ENCODE data around the gene SCEL.

SCEL gene

DNA sequence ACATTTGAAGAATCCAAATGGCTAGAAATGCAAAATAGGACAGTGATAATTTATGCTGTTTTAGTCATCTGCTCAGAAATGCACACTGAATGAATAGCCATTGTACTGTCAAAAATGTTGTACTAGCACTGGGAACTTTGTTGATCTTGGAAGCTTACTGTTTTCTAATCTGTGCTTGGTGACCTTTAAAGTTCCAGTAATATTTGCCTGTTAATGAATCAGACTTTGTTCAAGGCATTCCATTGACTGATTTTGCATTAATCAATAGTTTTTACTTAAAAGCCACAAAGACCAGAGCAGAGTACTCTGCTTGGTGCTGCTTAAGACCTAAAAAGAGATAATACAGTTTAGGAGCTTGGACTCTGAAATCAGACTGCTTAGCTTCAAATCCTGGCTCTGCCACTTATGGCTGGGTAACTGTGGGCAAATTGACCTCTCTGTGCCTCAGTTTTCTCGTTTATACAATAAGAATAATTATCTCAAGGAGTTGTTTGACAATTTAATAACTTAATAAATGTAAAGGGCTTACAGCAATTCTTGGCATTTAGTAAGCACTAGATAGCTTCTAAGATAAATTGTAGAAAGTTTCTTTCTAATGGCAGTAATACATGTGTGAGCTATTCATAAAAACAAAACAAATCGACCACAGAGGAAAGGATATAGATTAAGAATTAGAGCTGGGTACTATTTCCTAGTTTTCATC is 157.4 kb downstream of the SCEL start:
- Mint-ChIP-seq H3K4me3 (no peak overlapping the region), H3K4me1 (peaks cover 5% of the 10 kb centered on the region), H3K27me3 (ENCODE audit: low read depth, poor library complexity) (peaks cover 37% of the 10 kb centered on the region)

DNA sequence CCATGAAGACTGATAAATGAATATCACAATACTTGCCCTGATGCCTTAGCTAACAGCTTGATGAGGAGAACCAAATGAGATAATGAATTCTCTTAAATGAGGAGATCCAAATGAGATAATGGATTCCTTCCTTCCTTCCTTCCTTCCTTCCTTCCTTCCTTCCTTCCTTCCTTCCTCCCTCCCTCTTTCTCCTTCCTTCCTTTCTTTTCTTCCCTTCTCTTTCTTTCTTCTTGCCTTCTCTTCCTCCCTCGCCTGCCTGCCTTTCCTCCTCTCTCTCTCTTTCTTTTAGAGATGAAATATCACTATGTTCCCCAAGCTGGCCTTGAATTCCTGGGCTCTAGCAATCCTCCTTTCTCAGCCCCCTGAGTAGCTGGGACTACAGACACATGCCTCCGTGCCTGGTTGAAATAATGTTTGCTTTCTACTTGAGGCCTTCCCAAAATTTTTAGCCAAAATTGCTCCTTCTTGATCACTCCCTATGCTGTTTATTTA is 158.0 kb downstream of the SCEL start:
- peaks cover 37% of the 10 kb centered on the region for H3K27me3 Mint-ChIP-seq (ENCODE audit: low read depth, poor library complexity)
- TF ChIP-seq, protein P1, sequence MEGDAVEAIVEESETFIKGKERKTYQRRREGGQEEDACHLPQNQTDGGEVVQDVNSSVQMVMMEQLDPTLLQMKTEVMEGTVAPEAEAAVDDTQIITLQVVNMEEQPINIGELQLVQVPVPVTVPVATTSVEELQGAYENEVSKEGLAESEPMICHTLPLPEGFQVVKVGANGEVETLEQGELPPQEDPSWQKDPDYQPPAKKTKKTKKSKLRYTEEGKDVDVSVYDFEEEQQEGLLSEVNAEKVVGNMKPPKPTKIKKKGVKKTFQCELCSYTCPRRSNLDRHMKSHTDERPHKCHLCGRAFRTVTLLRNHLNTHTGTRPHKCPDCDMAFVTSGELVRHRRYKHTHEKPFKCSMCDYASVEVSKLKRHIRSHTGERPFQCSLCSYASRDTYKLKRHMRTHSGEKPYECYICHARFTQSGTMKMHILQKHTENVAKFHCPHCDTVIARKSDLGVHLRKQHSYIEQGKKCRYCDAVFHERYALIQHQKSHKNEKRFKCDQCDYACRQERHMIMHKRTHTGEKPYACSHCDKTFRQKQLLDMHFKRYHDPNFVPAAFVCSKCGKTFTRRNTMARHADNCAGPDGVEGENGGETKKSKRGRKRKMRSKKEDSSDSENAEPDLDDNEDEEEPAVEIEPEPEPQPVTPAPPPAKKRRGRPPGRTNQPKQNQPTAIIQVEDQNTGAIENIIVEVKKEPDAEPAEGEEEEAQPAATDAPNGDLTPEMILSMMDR (IDR thresholded peaks at IDR 0.05), result no peak
- no peak for DNase-seq

More for the DNA sequence above, 157.4 kb downstream of the SCEL start:
- Mint-ChIP-seq H3K36me3 (ENCODE audit: low read depth) (no peaks in the 10 kb centered on the region), H3K9me3 (no peaks in the 10 kb centered on the region), H3K27ac (no peak overlapping the region)
- TF ChIP-seq, protein P1 (IDR thresholded peaks at IDR 0.05), result no peak
- no peak for DNase-seq

More for the DNA sequence above, 158.0 kb downstream of the SCEL start:
- no peak overlapping the region for H3K4me3 Mint-ChIP-seq
- H3K9me3 Mint-ChIP-seq, result no peaks in the 10 kb centered on the region
- H3K27ac Mint-ChIP-seq, result no peak overlapping the region
- H3K4me1 Mint-ChIP-seq, result peaks cover 5% of the 10 kb centered on the region
- H3K36me3 Mint-ChIP-seq (ENCODE audit: low read depth), result no peaks in the 10 kb centered on the region
